Adrenal gland (tissue), 12 donors: ENCODE results near the gene MOGAT1. TPM values are rescaled to one million over a fixed set of nuclear protein-coding genes. Genes with fewer than 3 reads are reported as not detected.
A peak's percentile ranks its signal among the peaks of the same experiment; 100 is the strongest.

Experiments
- DNase-seq, 7 donors: peaks; one replicate each; pipeline ENCODE4 v3.0.0-alpha.2; 2019 to 2020
- H3K27ac ChIP-seq, 5 donors: fragments of 200-600 bp; sonication (generic) in 4 of 5; 1 replicate in 3 of 5; 2 replicates in 2 of 5; pipeline versions ENCODE4 v1.5.1 to v1.8.0; 2016 to 2020; ENCODE audit warnings: mild to moderate bottlenecking in 1 of 5
- H3K27me3 ChIP-seq: fragments of 200-600 bp; 2 replicates; pipeline ENCODE4 v1.8.0; 2021
- H3K36me3 ChIP-seq, 2 donors: fragments of 200-600 bp; replicated peaks in 1 of 2; 1 replicate in 1 of 2; 2 replicates in 1 of 2; pipeline versions ENCODE4 v1.5.1 to v1.8.0; 2018 to 2022
- H3K4me1 ChIP-seq, 2 donors: fragments of 200-600 bp; replicated peaks in 1 of 2; 1 replicate in 1 of 2; 2 replicates in 1 of 2; pipeline versions ENCODE4 v1.5.1 to v1.8.0; 2018 to 2021
- H3K4me3 ChIP-seq, 4 donors: fragments of 200-600 bp; sonication (generic) in 3 of 4; one replicate each; pipeline ENCODE4 v1.5.1; 2016 to 2018
- H3K9me3 ChIP-seq, 3 donors: fragments of 200-600 bp; sonication (generic) in 1 of 3; replicated peaks in 1 of 3; 1 replicate in 2 of 3; 2 replicates in 1 of 3; pipeline versions ENCODE4 v1.5.1 to v1.8.0; 2016 to 2021
- POLR2A ChIP-seq, 2 donors: fragments of 450-650 bp; IDR thresholded peaks; one replicate each; pipeline ENCODE4 v1.6.1; 2017; ENCODE audit warnings: antibody characterized with exemption in 2 of 2, mild to moderate bottlenecking in 2 of 2, moderate library complexity in 1 of 2
- WGBS, 4 donors: extraction: QIAGEN DNeasy Blood & Tissue Kit in 2 of 4; methylation state at CpG; one replicate each; pipeline versions ENCODE4 v1.1.5 to v1.1.7; 2013 to 2017; 5-methylcytosine and 5-hydroxymethylcytosine counted together
- intact Hi-C, 2 donors: fragments of 100-400 bp; cut with DNase I; formaldehyde crosslinking; loops; one replicate each; pipeline versions ENCODE4 v1.14.1 to v1.15.0; 2022 to 2023
- polyA plus RNA-seq, 3 donors: library from polyadenylated mRNA; stranded (reverse); fragments of 200-250 nt in 2 of 3; fragments of 350-450 nt in 1 of 3; fragmentation: Illumina TruSeq in 1 of 3; extraction: RNeasy Lipid Tissue Mini Kit (QIAGEN cat#74804) in 1 of 3; gene quantifications; one replicate each; pipeline ENCODE4 v1.2.3, GENCODE V29; 2013 to 2014
- total RNA-seq, 9 donors: library from RNA; depleted of rRNA in 4 of 9; stranded (reverse); fragments of >200 nt in 4 of 9; fragments of 120-200 nt in 1 of 9; fragmentation: NEBNext Ultra II Directional in 1 of 9; extraction: Animal tissue kit (Norgen Biotek cat#: 25700) in 1 of 9; gene quantifications; one replicate each; pipeline versions ENCODE4 v1.1.0 to v1.2.4, GENCODE V29; 2013 to 2023
- TF ChIP-seq, protein P1 (sequence below), 6 experiments: fragments of 450-650 bp in 4 of 6; fragments of 200-600 bp in 2 of 6; sonication (generic) in 1 of 6; IDR thresholded peaks; 1 replicate in 5 of 6; 2 replicates in 1 of 6; pipeline versions ENCODE4 v1.5.1 to v1.8.0; 2016 to 2021; ENCODE audit warnings: antibody characterized with exemption in 6 of 6, mild to moderate bottlenecking in 2 of 6, moderate library complexity in 1 of 6
- donor health status: healthy with polysubstance abuse.
- donor health status: Bipolar disorder and iron deficiency.
- donor health status: DM: yes; HTN: yes; CAD: no.
- donor health status: DM: no; HTN: no; CAD: no.
- donor health status: DM: no; HTN: no; CAD: no.
- donor health status: DM: yes; HTN: yes; CAD: no.

MOGAT1 gene
- total and polyA plus RNA-seq, 12 donors, result 0.20 TPM; not detected in 11

DNA sequence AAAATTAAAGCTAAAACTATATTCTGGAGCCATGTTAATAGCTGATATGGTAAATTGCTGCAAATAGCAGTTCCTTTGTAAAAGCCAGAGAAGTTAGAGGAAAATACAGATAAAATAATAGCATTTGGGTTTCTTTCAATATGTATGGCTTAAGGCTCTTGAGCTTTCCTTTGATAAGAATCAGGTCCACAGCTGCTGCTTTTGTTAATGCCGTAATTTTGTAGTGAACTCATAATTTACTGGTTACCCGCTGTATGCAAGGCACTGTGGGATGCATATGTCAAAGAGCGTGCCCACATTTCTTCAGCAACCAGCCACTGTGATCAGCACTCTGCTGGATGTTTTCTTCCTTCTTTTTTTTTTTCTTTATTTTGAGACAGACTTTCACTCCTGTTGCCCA lies 79.1 kb downstream of the MOGAT1 start:
- 84 to 96% (median 87%) methylated on average over 3 of the region's 3 CpGs for WGBS, 4 donors
- no peaks in the 10 kb centered on the region for H3K36me3 ChIP-seq
- no peak overlapping the region for H3K27ac ChIP-seq
- H3K27me3 ChIP-seq, result no peaks in the 10 kb centered on the region
- H3K9me3 ChIP-seq, result no peaks in the 10 kb centered on the region
- no peak for TF ChIP-seq POLR2A (IDR thresholded peaks at IDR 0.05)
- TF ChIP-seq, protein P1, sequence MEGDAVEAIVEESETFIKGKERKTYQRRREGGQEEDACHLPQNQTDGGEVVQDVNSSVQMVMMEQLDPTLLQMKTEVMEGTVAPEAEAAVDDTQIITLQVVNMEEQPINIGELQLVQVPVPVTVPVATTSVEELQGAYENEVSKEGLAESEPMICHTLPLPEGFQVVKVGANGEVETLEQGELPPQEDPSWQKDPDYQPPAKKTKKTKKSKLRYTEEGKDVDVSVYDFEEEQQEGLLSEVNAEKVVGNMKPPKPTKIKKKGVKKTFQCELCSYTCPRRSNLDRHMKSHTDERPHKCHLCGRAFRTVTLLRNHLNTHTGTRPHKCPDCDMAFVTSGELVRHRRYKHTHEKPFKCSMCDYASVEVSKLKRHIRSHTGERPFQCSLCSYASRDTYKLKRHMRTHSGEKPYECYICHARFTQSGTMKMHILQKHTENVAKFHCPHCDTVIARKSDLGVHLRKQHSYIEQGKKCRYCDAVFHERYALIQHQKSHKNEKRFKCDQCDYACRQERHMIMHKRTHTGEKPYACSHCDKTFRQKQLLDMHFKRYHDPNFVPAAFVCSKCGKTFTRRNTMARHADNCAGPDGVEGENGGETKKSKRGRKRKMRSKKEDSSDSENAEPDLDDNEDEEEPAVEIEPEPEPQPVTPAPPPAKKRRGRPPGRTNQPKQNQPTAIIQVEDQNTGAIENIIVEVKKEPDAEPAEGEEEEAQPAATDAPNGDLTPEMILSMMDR (IDR thresholded peaks at IDR 0.05), result no peak
- DNase-seq, result no peak
- no peaks in the 10 kb centered on the region for H3K4me1 ChIP-seq
- intact Hi-C loops, result no loop called here
- no peak overlapping the region for H3K4me3 ChIP-seq

DNA sequence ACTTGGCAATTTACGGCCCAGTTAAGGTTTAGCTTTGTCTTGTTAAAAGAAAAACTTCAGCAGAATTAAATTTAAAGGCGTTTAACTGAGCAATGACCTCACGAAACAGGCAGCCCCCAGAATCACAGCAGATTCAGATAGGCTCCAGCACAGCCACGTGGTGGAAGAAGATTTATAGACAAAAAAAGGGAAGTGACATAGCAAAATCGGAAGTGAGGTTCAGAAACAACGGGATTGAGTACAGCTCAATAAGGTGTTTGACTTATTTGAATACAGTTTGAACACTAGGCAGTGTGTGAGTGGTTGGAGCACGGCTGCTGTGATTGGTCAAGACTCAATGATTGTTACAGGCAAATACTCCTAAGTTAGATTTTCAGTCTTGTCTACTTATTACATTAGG lies 79.8 kb downstream of the MOGAT1 start:
- H3K27ac ChIP-seq, result no peak overlapping the region
- H3K4me1 ChIP-seq, result no peaks in the 10 kb centered on the region
- intact Hi-C loops, result no loop called here
- 77 to 83% (median 79%) methylated on average over 7 of the region's 7 CpGs for WGBS, 4 donors
- no peak for TF ChIP-seq POLR2A (IDR thresholded peaks at IDR 0.05)
- TF ChIP-seq, protein P1 (IDR thresholded peaks at IDR 0.05), result no peak
- no peaks in the 10 kb centered on the region for H3K9me3 ChIP-seq
- H3K4me3 ChIP-seq, result no peak overlapping the region
- no peaks in the 10 kb centered on the region for H3K27me3 ChIP-seq
- DNase-seq, result no peak
- H3K36me3 ChIP-seq, result no peaks in the 10 kb centered on the region

DNA sequence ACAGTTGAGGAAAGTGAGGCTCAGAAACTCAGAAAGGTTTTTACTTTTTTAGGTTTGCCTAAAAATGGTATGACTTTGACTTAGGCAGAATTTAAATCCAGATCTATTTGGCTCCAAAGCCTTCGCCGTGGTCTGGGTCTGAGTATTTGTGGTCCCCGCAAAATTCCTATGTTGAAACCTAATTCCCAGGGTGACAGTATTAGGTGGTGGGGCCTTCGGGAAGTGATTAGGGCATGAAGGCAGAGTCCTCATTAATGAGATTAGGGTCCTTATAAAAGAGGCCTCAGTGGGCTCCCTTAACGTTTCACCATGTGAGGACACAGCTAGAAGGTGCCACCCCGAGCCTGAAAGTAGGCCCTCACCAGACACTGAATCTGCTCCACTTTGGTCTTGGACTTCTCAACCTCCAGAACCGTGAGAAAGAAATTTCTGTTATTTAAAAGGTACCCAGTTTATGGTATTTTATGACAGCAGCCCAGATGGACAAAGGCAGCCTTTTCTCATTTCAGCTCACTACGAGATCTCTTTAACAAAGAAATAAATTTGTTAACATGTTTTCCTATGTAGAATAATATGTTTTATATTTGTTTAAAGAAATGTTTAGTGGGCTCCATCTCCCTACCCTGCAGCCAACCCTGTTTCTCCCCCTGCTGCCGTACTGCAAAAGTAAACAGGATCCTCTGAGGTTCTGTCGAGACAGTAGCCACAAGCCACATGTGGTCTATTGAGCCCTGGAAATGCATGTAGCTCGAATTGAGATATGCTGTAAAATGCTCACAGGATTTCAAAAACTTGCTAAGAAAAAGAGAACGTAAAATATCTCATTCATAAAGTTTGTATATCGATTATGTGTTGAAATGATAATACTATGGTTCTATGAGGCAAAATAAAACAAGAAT lies 80.6 kb downstream of the MOGAT1 start:
- DNase-seq, result no peak
- WGBS, 4 donors, result 84 to 87% (median 86%) methylated on average over 13 of the region's 13 CpGs
- Histone ChIP-seq H3K27ac (no peak overlapping the region), H3K27me3 (no peaks in the 10 kb centered on the region), H3K36me3 (no peaks in the 10 kb centered on the region), H3K9me3 (no peaks in the 10 kb centered on the region), H3K4me3 (no peak overlapping the region), H3K4me1 (no peaks in the 10 kb centered on the region)
- no peak for TF ChIP-seq POLR2A (IDR thresholded peaks at IDR 0.05)
- TF ChIP-seq, protein P1 (IDR thresholded peaks at IDR 0.05), result no peak
- intact Hi-C loops, result no loop called here

DNA sequence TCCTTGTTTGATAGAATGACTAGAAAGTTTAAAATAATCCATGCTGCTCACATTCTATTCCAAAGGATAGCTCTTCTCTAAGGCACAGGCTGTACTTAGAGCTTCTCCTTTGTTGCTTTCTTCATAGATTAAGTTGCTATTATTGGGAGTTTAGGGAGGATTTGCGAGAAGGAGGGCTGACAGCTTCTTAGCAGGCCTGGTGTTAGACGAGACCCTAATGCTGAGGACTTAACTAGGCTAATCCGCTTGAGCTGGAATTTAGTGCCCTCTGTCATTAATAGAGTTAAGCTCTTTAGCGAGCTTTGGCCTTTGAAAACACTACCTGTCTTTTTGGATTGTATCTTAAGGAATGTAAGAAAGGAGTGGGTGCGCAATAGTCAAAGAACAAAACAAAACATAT lies 81.3 kb downstream of the MOGAT1 start:
- H3K9me3 ChIP-seq, result no peaks in the 10 kb centered on the region
- TF ChIP-seq, protein P1 (IDR thresholded peaks at IDR 0.05), result no peak
- no peak for TF ChIP-seq POLR2A (IDR thresholded peaks at IDR 0.05)
- no peaks in the 10 kb centered on the region for H3K4me1 ChIP-seq
- WGBS, 4 donors, result 80 to 95% (median 88%) methylated on average over 5 of the region's 5 CpGs
- intact Hi-C loops, result no loop called here
- H3K27ac ChIP-seq, result peak overlapping the region in 1 of 5 donors; percentile 20
- no peaks in the 10 kb centered on the region for H3K27me3 ChIP-seq
- no peak for DNase-seq
- H3K36me3 ChIP-seq, result no peaks in the 10 kb centered on the region
- H3K4me3 ChIP-seq, result no peak overlapping the region
